HEK293 (cell line): ENCODE results near the gene STX1B.

Experiments
- EGR2 ChIP-seq: fragments of 450-650 bp; formaldehyde crosslinking; IDR thresholded peaks from 2 replicates; pipeline ENCODE4 v1.5.1; 2016; ENCODE audit warnings: low read depth, missing biosample characterization, missing genetic modification characterization
- HIC1 ChIP-seq: fragments of 450-650 bp; formaldehyde crosslinking; IDR thresholded peaks from 2 replicates; pipeline ENCODE4 v1.5.1; 2016; ENCODE audit warnings: missing biosample characterization, missing genetic modification characterization
- HOXD13 ChIP-seq: sonication (generic); formaldehyde crosslinking; IDR thresholded peaks from 2 replicates; pipeline ENCODE4 v1.8.0; 2022; ENCODE audit warnings: missing genetic modification reagents, borderline replicate concordance
- INSM2 ChIP-seq: fragments of 450-650 bp; formaldehyde crosslinking; IDR thresholded peaks from 2 replicates; pipeline ENCODE4 v1.5.1; 2016; ENCODE audit warnings: missing biosample characterization, missing genetic modification characterization
- KLF1 ChIP-seq: fragments of 450-650 bp; formaldehyde crosslinking; IDR thresholded peaks from 2 replicates; pipeline ENCODE4 v1.5.1; 2016; ENCODE audit warnings: missing biosample characterization, missing genetic modification characterization
- RBAK ChIP-seq: fragments of 450-650 bp; formaldehyde crosslinking; IDR thresholded peaks from 2 replicates; pipeline ENCODE4 v1.5.1; 2016; ENCODE audit warnings: missing biosample characterization, missing genetic modification characterization
- SP7 ChIP-seq: fragments of 450-650 bp; formaldehyde crosslinking; IDR thresholded peaks from 2 replicates; pipeline ENCODE4 v1.5.1; 2016; ENCODE audit warnings: missing biosample characterization, missing genetic modification characterization
- YY1 ChIP-seq: fragments of 450-650 bp; formaldehyde crosslinking; IDR thresholded peaks from 2 replicates; pipeline ENCODE4 v1.5.1; 2018; ENCODE audit warnings: missing biosample characterization, missing genetic modification characterization
- ZBTB6 ChIP-seq: fragments of 450-650 bp; formaldehyde crosslinking; IDR thresholded peaks from 2 replicates; pipeline ENCODE4 v1.5.1; 2017; ENCODE audit warnings: missing biosample characterization, missing genetic modification characterization
- ZIC2 ChIP-seq: fragments of 450-650 bp; formaldehyde crosslinking; IDR thresholded peaks from 2 replicates; pipeline ENCODE4 v1.5.1; 2016; ENCODE audit warnings: missing biosample characterization, missing genetic modification characterization
- ZNF146 ChIP-seq: fragments of 450-650 bp; formaldehyde crosslinking; IDR thresholded peaks from 2 replicates; pipeline ENCODE4 v1.5.1; 2016; ENCODE audit warnings: missing biosample characterization, missing genetic modification characterization
- ZNF148 ChIP-seq: fragments of 450-650 bp; formaldehyde crosslinking; IDR thresholded peaks from 2 replicates; pipeline ENCODE4 v1.5.0; 2017; ENCODE audit warnings: missing biosample characterization, missing genetic modification characterization, borderline replicate concordance
- ZNF174 ChIP-seq: fragments of 450-650 bp; formaldehyde crosslinking; IDR thresholded peaks from 2 replicates; pipeline ENCODE4 v1.5.0; 2017; ENCODE audit warnings: missing biosample characterization, mild to moderate bottlenecking, missing genetic modification characterization
- ZNF26 ChIP-seq: fragments of 450-650 bp; formaldehyde crosslinking; IDR thresholded peaks from 2 replicates; pipeline ENCODE4 v1.5.1; 2016; ENCODE audit warnings: missing biosample characterization, missing genetic modification characterization
- ZNF521 ChIP-seq: fragments of 450-650 bp; formaldehyde crosslinking; IDR thresholded peaks from 2 replicates; pipeline ENCODE4 v1.5.1; 2017; ENCODE audit warnings: missing biosample characterization, mild to moderate bottlenecking, missing genetic modification characterization
- ZNF571 ChIP-seq: fragments of 450-650 bp; formaldehyde crosslinking; IDR thresholded peaks from 2 replicates; pipeline ENCODE4 v1.5.0; 2017; ENCODE audit warnings: missing biosample characterization, missing genetic modification characterization
- ZNF585B ChIP-seq: fragments of 450-650 bp; formaldehyde crosslinking; IDR thresholded peaks from 2 replicates; pipeline ENCODE4 v1.5.1; 2016; ENCODE audit warnings: missing biosample characterization, missing genetic modification characterization
- ZNF629 ChIP-seq: fragments of 450-650 bp; formaldehyde crosslinking; IDR thresholded peaks from 2 replicates; pipeline ENCODE4 v1.5.1; 2017; ENCODE audit warnings: missing biosample characterization, missing genetic modification characterization
- ZNF645 ChIP-seq: fragments of 450-650 bp; formaldehyde crosslinking; IDR thresholded peaks from 2 replicates; pipeline ENCODE4; 2016; ENCODE audit warnings: missing biosample characterization, missing genetic modification characterization
- ZNF658 ChIP-seq: fragments of 450-650 bp; formaldehyde crosslinking; IDR thresholded peaks from 2 replicates; pipeline ENCODE4; 2016; ENCODE audit warnings: missing biosample characterization, missing genetic modification characterization
- ZNF670 ChIP-seq: fragments of 450-650 bp; formaldehyde crosslinking; IDR thresholded peaks from 2 replicates; pipeline ENCODE4 v1.5.1; 2016; ENCODE audit warnings: missing biosample characterization, missing genetic modification characterization, low read depth
- ZNF701 ChIP-seq: fragments of 450-650 bp; formaldehyde crosslinking; IDR thresholded peaks from 2 replicates; pipeline ENCODE4 v1.5.1; 2016; ENCODE audit warnings: missing biosample characterization, missing genetic modification characterization
- ZNF707 ChIP-seq: fragments of 450-650 bp; formaldehyde crosslinking; IDR thresholded peaks from 2 replicates; pipeline ENCODE4 v1.5.1; 2016; ENCODE audit warnings: missing biosample characterization, missing genetic modification characterization
- ZNF777 ChIP-seq: fragments of 450-650 bp; formaldehyde crosslinking; IDR thresholded peaks from 2 replicates; pipeline ENCODE4 v1.5.1; 2017; ENCODE audit warnings: missing biosample characterization, missing genetic modification characterization, borderline replicate concordance
- ZNF791 ChIP-seq: fragments of 450-650 bp; formaldehyde crosslinking; IDR thresholded peaks from 2 replicates; pipeline ENCODE4 v1.5.1; 2016; ENCODE audit warnings: missing biosample characterization, missing genetic modification characterization
- ZSCAN23 ChIP-seq: fragments of 450-650 bp; formaldehyde crosslinking; IDR thresholded peaks from 2 replicates; pipeline ENCODE4 v1.5.1; 2016; ENCODE audit warnings: missing biosample characterization, missing genetic modification characterization
- ZSCAN4 ChIP-seq: fragments of 450-650 bp; formaldehyde crosslinking; IDR thresholded peaks from 2 replicates; pipeline ENCODE4 v1.5.1; 2017; ENCODE audit warnings: missing biosample characterization, missing genetic modification characterization

The STX1B gene

GRCh38 chr16:30957456-30958174 lies 52.8 kb downstream of the STX1B start, which contains the start of gene SETD1A (continued):
- no peak for TF ChIP-seq ZNF791 (tag by site-specific recombination)
- TF ChIP-seq ZNF521 (tag by site-specific recombination) = no peak
- TF ChIP-seq ZNF777 (tag by site-specific recombination) = no peak
- peak; percentile 90; the same call in 1 of the 2 replicates for TF ChIP-seq ZSCAN23 (tag by site-specific recombination)
- TF ChIP-seq HOXD13 (CRISPR knock-in tag) = no peak
- peak; percentile 60; the same call in 1 of the 2 replicates for TF ChIP-seq ZSCAN4 (tag by site-specific recombination)
- TF ChIP-seq YY1 = peak; percentile 76
- TF ChIP-seq ZNF26 (tag by site-specific recombination) = no peak
- peak; percentile 96 for TF ChIP-seq ZIC2 (tag by site-specific recombination)
- TF ChIP-seq ZNF174 (tag by site-specific recombination) = no peak
- peak; percentile 98 for TF ChIP-seq INSM2
- TF ChIP-seq EGR2 (tag by site-specific recombination) = peak; percentile 5; the same call in 1 of the 2 replicates
- no peak for TF ChIP-seq ZNF658
- TF ChIP-seq ZNF148 (tag by site-specific recombination) = peak; percentile 93
- no peak for TF ChIP-seq ZNF670 (tag by site-specific recombination)
- no peak for TF ChIP-seq ZBTB6 (tag by site-specific recombination)
- TF ChIP-seq SP7 (tag by site-specific recombination) = peak; percentile 97
- TF ChIP-seq ZNF701 (tag by site-specific recombination) = peak; percentile 54; the same call in 1 of the 2 replicates
- no peak for TF ChIP-seq ZNF707 (tag by site-specific recombination)
- no peak for TF ChIP-seq ZNF585B (tag by site-specific recombination)
- peak; percentile 89 for TF ChIP-seq ZNF629 (tag by site-specific recombination)
- no peak for TF ChIP-seq ZNF571 (tag by site-specific recombination)
- TF ChIP-seq RBAK = no peak
- TF ChIP-seq ZNF146 (tag by site-specific recombination) = peak; percentile 84
- peak; percentile 98 for TF ChIP-seq HIC1 (tag by site-specific recombination)
- 0 out of 2 replicates have a peak, but pooled peaks have one; percentile 81 for TF ChIP-seq ZNF645 (tag by site-specific recombination)
- TF ChIP-seq KLF1 (tag by site-specific recombination) = peak; percentile 93
